Neuronal stem cell (in vitro differentiated cells): Measurements from ENCODE around the gene EXOSC5.

Experiments
- DNase-seq: peaks from one replicate; pipeline ENCODE4 v3.0.0-alpha.2; 2013; ENCODE audit warnings: low spot score
- H2AFZ ChIP-seq: one replicate; pipeline ENCODE4 v1.6.1; 2013; ENCODE audit warnings: mild to moderate bottlenecking, low read length, inconsistent platforms
- H2AK5ac ChIP-seq: 2 replicates; pipeline ENCODE4 v1.6.1; 2013; ENCODE audit warnings: low read depth, mild to moderate bottlenecking, inconsistent platforms, low read length, moderate library complexity, mixed read lengths
- H2BK120ac ChIP-seq: 2 replicates; pipeline ENCODE4 v1.6.1; 2013; ENCODE audit warnings: low read depth, mild to moderate bottlenecking, inconsistent platforms, low read length, moderate library complexity, mixed read lengths
- H2BK12ac ChIP-seq: one replicate; pipeline ENCODE4 v1.6.1; 2013; ENCODE audit warnings: low read length, inconsistent platforms
- H2BK15ac ChIP-seq: 2 replicates; pipeline ENCODE4 v1.6.1; 2013; ENCODE audit warnings: mild to moderate bottlenecking, low read length, inconsistent platforms, mixed read lengths
- H2BK5ac ChIP-seq: one replicate; pipeline ENCODE4 v1.6.1; 2013; ENCODE audit warnings: inconsistent platforms, mild to moderate bottlenecking, low read length, moderate library complexity
- H3K14ac ChIP-seq: one replicate; pipeline ENCODE4 v1.6.1; 2013; ENCODE audit warnings: low read length, inconsistent platforms
- H3K18ac ChIP-seq: 2 replicates; pipeline ENCODE4 v1.6.1; 2013; ENCODE audit warnings: low read length, inconsistent platforms
- H3K23ac ChIP-seq: 2 replicates; pipeline ENCODE4 v1.6.1; 2013; ENCODE audit warnings: low read depth, mild to moderate bottlenecking, mixed read lengths, low read length, inconsistent platforms; ENCODE audit not compliant: poor library complexity
- H3K27ac ChIP-seq: replicated peaks from 3 replicates; pipeline ENCODE4 v1.5.1; 2013; ENCODE audit warnings: low read length, inconsistent platforms
- H3K27me3 ChIP-seq, 3 experiments: 2 replicates each; pipeline ENCODE4 v1.6.1; 2013; ENCODE audit warnings: low read length in 3 of 3, mild to moderate bottlenecking in 2 of 3, inconsistent platforms in 1 of 3, low read depth in 1 of 3, mixed read lengths in 1 of 3, moderate library complexity in 1 of 3; ENCODE audit not compliant: control insufficient read depth in 3 of 3, insufficient read depth in 3 of 3
- H3K36me3 ChIP-seq, 2 donors: replicated peaks in 1 of 2; 2 replicates each; pipeline ENCODE4 v1.6.1; 2013; ENCODE audit warnings: low read length in 2 of 2; ENCODE audit not compliant: control insufficient read depth in 2 of 2, insufficient read depth in 2 of 2
- H3K4ac ChIP-seq: 2 replicates; pipeline ENCODE4 v1.6.1; 2013; ENCODE audit warnings: inconsistent platforms, mild to moderate bottlenecking, low read length, moderate library complexity
- H3K4me1 ChIP-seq, 2 donors: 1 replicate in 1 of 2; 2 replicates in 1 of 2; pipeline ENCODE4 v1.6.1; 2013; ENCODE audit warnings: low read length in 2 of 2, low read depth in 1 of 2; ENCODE audit not compliant: control insufficient read depth in 2 of 2, insufficient read depth in 1 of 2
- H3K4me2 ChIP-seq: one replicate; pipeline ENCODE4 v1.6.1; 2013; ENCODE audit warnings: mild to moderate bottlenecking, low read length, inconsistent platforms; ENCODE audit not compliant: insufficient read depth, poor library complexity, severe bottlenecking
- H3K4me3 ChIP-seq, 2 donors: 2 replicates each; pipeline ENCODE4 v1.5.1; 2013; ENCODE audit warnings: low read length in 2 of 2, mild to moderate bottlenecking in 2 of 2, inconsistent platforms in 1 of 2, moderate library complexity in 1 of 2
- H3K79me1 ChIP-seq: one replicate; pipeline ENCODE4 v1.6.1; 2013; ENCODE audit warnings: low read depth, mild to moderate bottlenecking, inconsistent platforms, low read length, moderate library complexity
- H3K9ac ChIP-seq: one replicate; pipeline ENCODE4 v1.6.1; 2013; ENCODE audit warnings: mild to moderate bottlenecking, low read depth, low read length, inconsistent platforms; ENCODE audit not compliant: poor library complexity
- H3K9me3 ChIP-seq, 2 donors: replicated peaks in 1 of 2; 2 replicates each; pipeline versions ENCODE3 to v1.6.1; 2013; ENCODE audit warnings: low read length in 2 of 2, mild to moderate bottlenecking in 2 of 2, inconsistent platforms in 1 of 2, low read depth in 1 of 2, mixed read lengths in 1 of 2, moderate library complexity in 1 of 2; ENCODE audit not compliant: control insufficient read depth in 2 of 2, insufficient read depth in 1 of 2
- H4K8ac ChIP-seq: one replicate; pipeline ENCODE4 v1.6.1; 2013; ENCODE audit warnings: low read depth, mild to moderate bottlenecking, inconsistent platforms, low read length, moderate library complexity
- H4K91ac ChIP-seq: one replicate; pipeline ENCODE4 v1.6.1; 2013; ENCODE audit warnings: low read length, low read depth, mild to moderate bottlenecking, inconsistent platforms; ENCODE audit not compliant: poor library complexity
- WGBS, 2 donors: extraction: QIAGEN DNeasy Blood & Tissue Kit; methylation state at CpG; one replicate each; pipeline ENCODE4 v1.1.7; 2013; ENCODE audit warnings: missing lambda C conversion rate in 2 of 2, mixed read lengths in 1 of 2; ENCODE audit not compliant: insufficient read length in 2 of 2, insufficient replicate concordance in 1 of 2; ENCODE audit errors: extremely low coverage in 2 of 2; 5-methylcytosine and 5-hydroxymethylcytosine counted together

The EXOSC5 gene

GRCh38 chr19:41376998-41377365 is 20.2 kb downstream of the EXOSC5 start:
- Histone ChIP-seq H2BK15ac (no peak overlapping the region), H3K79me1 (no peaks in the 10 kb centered on the region), H3K14ac (no peak overlapping the region), H2AFZ (no peak overlapping the region), H3K4me1 (peaks cover 0 to 7% of the 10 kb centered on the region in 2 donors), H3K27ac (no peak overlapping the region), H3K4me2 (peak overlapping the region; percentile 82), H4K8ac (no peak overlapping the region), H4K91ac (no peak overlapping the region), H2BK12ac (no peak overlapping the region), H3K4me3 (peak overlapping the region in 1 of 2 donors; percentile 87), H3K36me3 (peaks cover 0 to 13% of the 10 kb centered on the region in 2 donors), H3K9ac (peak overlapping the region; percentile 88), H2BK5ac (no peak overlapping the region), H3K9me3 (no peaks in the 10 kb centered on the region), H2BK120ac (no peak overlapping the region), H3K4ac (no peak overlapping the region), H3K18ac (peak overlapping the region; percentile 82), H3K27me3 (peaks cover 0 to 3% (median 0%) of the 10 kb centered on the region in 3 experiments), H2AK5ac (no peak overlapping the region), H3K23ac (no peak overlapping the region)
- no CpG with 5 or more reads among the region's 8 CpGs for WGBS, 2 donors
- DNase-seq = no peak

DNA sequence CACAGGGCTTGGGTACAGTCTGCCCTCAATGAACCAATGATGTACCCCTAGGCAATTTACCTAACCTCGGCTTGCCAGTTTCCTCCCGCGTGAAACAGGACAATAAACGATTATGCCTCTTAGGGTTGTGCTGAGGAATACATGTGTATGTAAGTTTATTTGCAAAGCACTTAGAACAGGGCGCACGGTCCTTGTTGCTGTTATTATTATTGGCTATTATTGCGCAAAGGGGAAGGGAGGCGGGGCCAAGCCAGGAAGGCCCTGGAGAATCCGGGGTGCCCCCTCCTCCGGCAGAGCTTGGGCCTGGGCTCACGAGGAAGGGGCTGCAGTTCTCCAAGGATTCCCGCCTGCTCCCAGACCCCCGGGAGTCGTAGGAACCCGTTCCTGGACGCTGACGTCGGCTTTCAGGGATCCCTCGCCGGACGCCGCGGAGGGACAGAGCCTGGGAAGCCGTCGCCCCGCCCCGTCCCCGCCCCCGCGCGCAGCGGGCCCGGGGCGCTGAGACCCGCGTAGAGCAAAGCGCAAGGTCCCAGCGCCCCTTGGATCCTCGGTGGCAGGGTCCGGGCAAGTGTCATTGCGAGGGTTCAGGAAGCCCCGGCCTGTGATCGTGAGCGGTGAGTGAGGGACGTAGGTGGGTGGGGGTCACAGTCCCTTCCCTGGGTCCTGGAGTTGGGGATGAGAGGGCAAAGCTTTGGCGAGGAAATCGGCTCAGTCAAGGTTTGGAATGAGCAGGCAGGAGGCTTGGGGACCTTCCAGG is 20.7 kb downstream of the EXOSC5 start, which contains the start of gene TMEM91:
TMEM91 (plus strand) TSS at position 293 of the 757 bp plus-strand sequence. CDS start 1,777 bp downstream, outside the sequence.
- no peak within 1 kb of the TSS for H3K27ac ChIP-seq
- H3K18ac ChIP-seq = peak within 1 kb of the TSS; percentile 87
- no peak within 1 kb of the TSS for H4K8ac ChIP-seq
- H3K4ac ChIP-seq = no peak within 1 kb of the TSS
- H2BK5ac ChIP-seq = no peak within 1 kb of the TSS
- no peak for DNase-seq
- peak within 1 kb of the TSS in 1 of 2 donors; percentile 87 for H3K4me3 ChIP-seq
- H2AFZ ChIP-seq = no peak within 1 kb of the TSS
- no peak within 1 kb of the TSS for H3K23ac ChIP-seq
- H4K91ac ChIP-seq = no peak within 1 kb of the TSS
- peaks cover 0 to 7% of the 10 kb centered on the region in 2 donors for H3K4me1 ChIP-seq
- H3K27me3 ChIP-seq = peaks cover 0 to 3% (median 0%) of the 10 kb centered on the region in 3 experiments
- H3K79me1 ChIP-seq = no peaks in the 10 kb centered on the region
- H2BK120ac ChIP-seq = no peak within 1 kb of the TSS
- no peaks in the 10 kb centered on the region for H3K9me3 ChIP-seq
- WGBS, 2 donors = no CpG with 5 or more reads among the region's 47 CpGs
- H2BK12ac ChIP-seq = no peak within 1 kb of the TSS
- peaks cover 0 to 13% of the 10 kb centered on the region in 2 donors for H3K36me3 ChIP-seq
- H2BK15ac ChIP-seq = no peak within 1 kb of the TSS
- peak within 1 kb of the TSS; percentile 82 for H3K4me2 ChIP-seq
- peak within 1 kb of the TSS; percentile 88 for H3K9ac ChIP-seq
- no peak within 1 kb of the TSS for H2AK5ac ChIP-seq
- H3K14ac ChIP-seq = peak within 1 kb of the TSS; percentile 44

DNA sequence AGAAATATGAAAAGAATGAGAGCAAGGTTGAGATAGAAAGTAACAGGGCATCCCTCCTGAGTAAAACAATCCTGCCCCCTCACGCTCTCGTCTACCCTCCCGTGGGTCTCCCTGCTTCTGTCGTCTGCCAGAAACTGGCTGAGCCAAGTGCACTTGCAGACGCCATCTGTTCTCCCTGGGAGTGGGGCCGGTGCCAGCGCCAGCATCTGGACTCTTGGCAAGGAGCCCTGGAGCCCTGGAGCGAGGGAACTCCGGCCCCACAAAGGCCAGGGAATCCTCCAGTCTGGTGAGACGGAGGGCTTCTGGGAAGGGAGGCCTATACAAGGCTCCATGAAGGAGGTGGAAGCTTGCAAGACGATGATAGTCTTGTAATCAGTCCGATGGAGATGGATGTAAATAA is 23.2 kb downstream of the EXOSC5 start:
- Histone ChIP-seq H3K4me2 (no peak overlapping the region), H4K8ac (no peak overlapping the region), H2BK5ac (no peak overlapping the region), H3K23ac (no peak overlapping the region), H3K27ac (no peak overlapping the region), H2BK120ac (no peak overlapping the region), H2AFZ (no peak overlapping the region), H3K36me3 (peaks cover 0 to 9% of the 10 kb centered on the region in 2 donors), H3K18ac (no peak overlapping the region), H3K79me1 (no peaks in the 10 kb centered on the region), H4K91ac (no peak overlapping the region), H3K14ac (no peak overlapping the region), H3K9ac (no peak overlapping the region), H3K4ac (no peak overlapping the region), H3K4me3 (no peak overlapping the region), H2BK15ac (no peak overlapping the region), H3K9me3 (no peaks in the 10 kb centered on the region), H2AK5ac (no peak overlapping the region), H2BK12ac (no peak overlapping the region), H3K4me1 (peaks cover 0 to 7% of the 10 kb centered on the region in 2 donors), H3K27me3 (peaks cover 0 to 3% (median 0%) of the 10 kb centered on the region in 3 experiments)
- no peak for DNase-seq
- WGBS, 2 donors = no CpG with 5 or more reads among the region's 12 CpGs

- no CpG with 5 or more reads among the region's 2 CpGs for WGBS, 2 donors
- H4K8ac ChIP-seq = no peak overlapping the region
- no peak overlapping the region for H2AK5ac ChIP-seq
- H2BK5ac ChIP-seq = no peak overlapping the region
- H3K4ac ChIP-seq = no peak overlapping the region
- H3K79me1 ChIP-seq = peaks cover 1% of the 10 kb centered on the region
- H3K36me3 ChIP-seq = peaks cover 0 to 8% of the 10 kb centered on the region in 2 donors
- no peak overlapping the region for H3K9ac ChIP-seq
- H3K4me1 ChIP-seq = peaks cover 0 to 7% of the 10 kb centered on the region in 2 donors
- H3K23ac ChIP-seq = no peak overlapping the region
- no peak overlapping the region for H3K14ac ChIP-seq
- no peak overlapping the region for H3K4me2 ChIP-seq
- H2AFZ ChIP-seq = no peak overlapping the region
- H3K27ac ChIP-seq = no peak overlapping the region
- H2BK15ac ChIP-seq = no peak overlapping the region
- no peak overlapping the region for H2BK12ac ChIP-seq
- no peak for DNase-seq
- H3K18ac ChIP-seq = no peak overlapping the region
- peaks cover 0 to 3% (median 0%) of the 10 kb centered on the region in 3 experiments for H3K27me3 ChIP-seq
- no peak overlapping the region for H2BK120ac ChIP-seq
- no peak overlapping the region for H4K91ac ChIP-seq
- no peaks in the 10 kb centered on the region for H3K9me3 ChIP-seq
- H3K4me3 ChIP-seq = no peak overlapping the region
Observed at GRCh38 chr19:41372501-41372900, 24.7 kb downstream of the EXOSC5 start.
